ENCODE results near the gene AOX1. TPM values are rescaled to one million over a fixed set of nuclear protein-coding genes. Genes with fewer than 3 reads are reported as not detected.

AOX1 gene
- total and polyA plus RNA-seq, 2 of the 8 experiments (the other 6 are each of a cell fraction or from before 2014, with no cell fraction given): 5.6 to 8.3 TPM

DNA sequence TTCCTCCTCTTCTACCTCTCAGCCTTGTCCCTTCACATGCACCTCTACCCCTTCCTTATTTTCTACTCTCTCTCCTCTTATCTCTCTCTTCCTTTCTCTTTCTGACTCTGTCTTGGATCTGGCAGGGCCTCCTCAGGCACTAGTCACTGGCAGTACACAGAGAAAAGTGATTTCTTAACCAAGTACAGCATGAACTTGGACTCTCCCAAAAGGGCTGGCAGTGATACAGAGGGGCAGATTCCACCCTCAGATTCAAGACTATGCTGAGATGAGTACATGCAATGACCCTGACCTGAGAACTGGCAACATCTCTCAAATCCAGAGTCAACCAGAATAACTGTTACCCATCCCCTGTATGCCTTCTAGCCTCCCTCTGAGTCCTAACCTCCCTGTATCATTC is 4.3 kb downstream of the AOX1 start:
- H3K23me2 ChIP-seq (ENCODE audit: low read depth, low read length): peaks cover 8% of the 10 kb centered on the region
- no peak overlapping the region for H4K8ac ChIP-seq (ENCODE audit: extremely low read depth, insufficient read depth, low read length)
- H3K4ac ChIP-seq (replicated peaks; ENCODE audit: insufficient read length, low read depth, low read length): no peak overlapping the region
- ChIA-PET POLR2A (ENCODE audit: partially characterized antibody) (no interaction called here), CTCF (ENCODE audit: partially characterized antibody) (interaction anchor here (1.0 to 1.5 kb wide), 3 partner anchors 11 to 14 kb away, joined by 3 read pairs; no protein-coding TSS in a partner anchor)
- FAIRE-seq: no peak
- H3K23ac ChIP-seq (ENCODE audit: insufficient read length): no peak overlapping the region
- no peak overlapping the region for H4K91ac ChIP-seq (replicated peaks; ENCODE audit: insufficient read length, low read length)
- no peaks in the 10 kb centered on the region for H4K20me1 ChIP-seq (replicated peaks in 1 of 2; ENCODE audit: control insufficient read depth in 1 of 2, insufficient read depth in 2 of 2, low read length in 2 of 2)
- H2BK120ac ChIP-seq (replicated peaks; ENCODE audit: low read depth, low read length): no peak overlapping the region
- no peak overlapping the region for H2AFZ ChIP-seq (ENCODE audit: low read length)
- H2BK12ac ChIP-seq (ENCODE audit: low read depth, low read length): no peak overlapping the region
- H4K5ac ChIP-seq (ENCODE audit: insufficient read length, low read depth, low read length): no peak overlapping the region
- H3K27ac ChIP-seq (ENCODE audit: low read depth, low read length): no peak overlapping the region
- H2BK15ac ChIP-seq (ENCODE audit: low read length): no peak overlapping the region
- no peak overlapping the region for H3K4me3 ChIP-seq (ENCODE audit: extremely low read depth in 1 of 4, insufficient read depth in 2 of 4, low read depth in 3 of 4, low read length in 4 of 4)
- no peak overlapping the region for H3K4me2 ChIP-seq (ENCODE audit: insufficient read depth in 1 of 2, low read depth in 2 of 2, low read length in 2 of 2)
- H2BK5ac ChIP-seq (ENCODE audit: low read depth, low read length): no peak overlapping the region
- no peak overlapping the region for H3K14ac ChIP-seq (ENCODE audit: insufficient read length)
- H3K4me1 ChIP-seq (replicated peaks in 1 of 4; ENCODE audit: control insufficient read depth in 3 of 4, insufficient read depth in 4 of 4, low read length in 3 of 4): peaks cover 0 to 6% (median 1%) of the 10 kb centered on the region in 4 experiments; a peak in 1 of 7 replicates
- H3K79me2 ChIP-seq (ENCODE audit: control insufficient read depth in 1 of 2, insufficient read depth in 2 of 2, low read length in 2 of 2): no peaks in the 10 kb centered on the region
- H3K18ac ChIP-seq (ENCODE audit: extremely low read depth, low read length): no peak overlapping the region
- no peaks in the 10 kb centered on the region for H3K36me3 ChIP-seq (ENCODE audit: control insufficient read depth in 2 of 4, insufficient read depth in 4 of 4, low read length in 3 of 4)
- H3K79me1 ChIP-seq (ENCODE audit: low read depth, low read length): no peaks in the 10 kb centered on the region
- H2BK20ac ChIP-seq (ENCODE audit: low read length): no peak overlapping the region
- H3K9ac ChIP-seq (replicated peaks in 1 of 4; ENCODE audit: extremely low read depth in 1 of 4, low read depth in 3 of 4, low read length in 3 of 4): no peak overlapping the region; a peak in 1 of 7 replicates
- DNase-seq (ENCODE audit: low read depth in 1 of 2, low spot score in 2 of 2): no peak
- H3K9me3 ChIP-seq (ENCODE audit: insufficient read depth in 2 of 2, low read depth in 1 of 2, low read length in 1 of 2): no peaks in the 10 kb centered on the region
- no peak overlapping the region for H3K56ac ChIP-seq (replicated peaks; ENCODE audit: insufficient read length, low read depth, low read length)
- no peak overlapping the region for H2AK5ac ChIP-seq (ENCODE audit: low read depth, low read length)
- H3K27me3 ChIP-seq (replicated peaks in 1 of 4; ENCODE audit: control insufficient read depth in 3 of 4, extremely low read depth in 1 of 4, insufficient read depth in 3 of 4, low read length in 3 of 4): peaks cover 0 to 13% (median 8%) of the 10 kb centered on the region in 4 experiments; a peak in 6 of 7 replicates
- no peak for TF ChIP-seq TBP (IDR thresholded peaks at IDR 0.05; ENCODE audit: low read depth, low read length)
- TF ChIP-seq CBX8 (IDR thresholded peaks at IDR 0.05; ENCODE audit: borderline replicate concordance, low read depth, low read length): no peak
- TF ChIP-seq, protein P1, sequence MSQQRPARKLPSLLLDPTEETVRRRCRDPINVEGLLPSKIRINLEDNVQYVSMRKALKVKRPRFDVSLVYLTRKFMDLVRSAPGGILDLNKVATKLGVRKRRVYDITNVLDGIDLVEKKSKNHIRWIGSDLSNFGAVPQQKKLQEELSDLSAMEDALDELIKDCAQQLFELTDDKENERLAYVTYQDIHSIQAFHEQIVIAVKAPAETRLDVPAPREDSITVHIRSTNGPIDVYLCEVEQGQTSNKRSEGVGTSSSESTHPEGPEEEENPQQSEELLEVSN (IDR thresholded peaks at IDR 0.05): no peak
- TF ChIP-seq SUZ12 (IDR thresholded peaks at IDR 0.05; ENCODE audit: low read length): no peak
- no peak for TF ChIP-seq SP4 (IDR thresholded peaks at IDR 0.05; ENCODE audit: low read length)
- TF ChIP-seq JUN (IDR thresholded peaks at IDR 0.05; ENCODE audit: low read depth, low read length): no peak
- TF ChIP-seq POLR2A (IDR thresholded peaks at IDR 0.05; ENCODE audit: control extremely low read depth in 1 of 2, low read depth in 2 of 2, low read length in 2 of 2): no peak
- no peak for TF ChIP-seq RNF2 (IDR thresholded peaks at IDR 0.05; ENCODE audit: borderline replicate concordance, low read depth, low read length, missing control alignments, poor library complexity, severe bottlenecking)
- no peak for TF ChIP-seq KDM5A (IDR thresholded peaks at IDR 0.05; ENCODE audit: low read length)
- no peak for TF ChIP-seq CBX5 (IDR thresholded peaks at IDR 0.05; ENCODE audit: low read depth, low read length)
- no peak for TF ChIP-seq POLR2AphosphoS5 (IDR thresholded peaks at IDR 0.05; ENCODE audit: low read depth, low read length)
- no peak for TF ChIP-seq TCF12 (IDR thresholded peaks at IDR 0.05; ENCODE audit: low read depth, low read length)
- TF ChIP-seq, protein P2, sequence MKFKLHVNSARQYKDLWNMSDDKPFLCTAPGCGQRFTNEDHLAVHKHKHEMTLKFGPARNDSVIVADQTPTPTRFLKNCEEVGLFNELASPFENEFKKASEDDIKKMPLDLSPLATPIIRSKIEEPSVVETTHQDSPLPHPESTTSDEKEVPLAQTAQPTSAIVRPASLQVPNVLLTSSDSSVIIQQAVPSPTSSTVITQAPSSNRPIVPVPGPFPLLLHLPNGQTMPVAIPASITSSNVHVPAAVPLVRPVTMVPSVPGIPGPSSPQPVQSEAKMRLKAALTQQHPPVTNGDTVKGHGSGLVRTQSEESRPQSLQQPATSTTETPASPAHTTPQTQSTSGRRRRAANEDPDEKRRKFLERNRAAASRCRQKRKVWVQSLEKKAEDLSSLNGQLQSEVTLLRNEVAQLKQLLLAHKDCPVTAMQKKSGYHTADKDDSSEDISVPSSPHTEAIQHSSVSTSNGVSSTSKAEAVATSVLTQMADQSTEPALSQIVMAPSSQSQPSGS (IDR thresholded peaks at IDR 0.05; ENCODE audit: low read length): no peak
